ENCODE data around the gene CABYR. TPM values are rescaled to one million over a fixed set of nuclear protein-coding genes. Genes with fewer than 3 reads are reported as not detected.

CABYR gene
- total RNA-seq, 1 experiment from 2014 or later: 10.6 TPM

DNA sequence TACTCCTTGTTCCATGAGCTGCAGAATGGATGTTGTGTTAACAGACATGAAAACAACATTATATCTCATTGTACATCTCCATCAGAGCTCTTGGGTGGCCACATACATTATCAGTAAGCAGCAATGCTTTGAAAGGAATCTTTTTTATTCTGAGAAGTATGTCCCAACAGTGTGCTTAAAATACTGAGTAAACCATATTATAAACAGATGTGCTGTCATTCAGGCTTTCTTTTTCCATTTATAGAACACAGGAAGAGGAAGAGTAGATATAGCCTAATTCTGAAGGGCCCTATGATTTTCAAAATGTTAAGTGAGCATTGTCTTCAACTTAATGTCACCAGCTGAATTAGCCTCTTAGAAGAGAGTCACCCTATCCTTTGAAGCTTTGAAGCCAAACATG is 44.3 kb upstream of the CABYR start:
- no peak for TF ChIP-seq CTCF (IDR thresholded peaks at IDR 0.05; ENCODE audit: unreplicated experiment)
- Mint-ChIP-seq H3K9me3 (ENCODE audit: low read depth, unreplicated experiment) (peaks cover 2% of the 10 kb centered on the region), H3K36me3 (ENCODE audit: insufficient read depth, unreplicated experiment) (no peaks in the 10 kb centered on the region), H3K4me1 (ENCODE audit: low read depth, unreplicated experiment) (no peaks in the 10 kb centered on the region), H3K4me3 (ENCODE audit: low read depth, unreplicated experiment) (no peak overlapping the region), H3K27ac (ENCODE audit: unreplicated experiment) (no peak overlapping the region), H3K27me3 (ENCODE audit: unreplicated experiment) (no peaks in the 10 kb centered on the region)
- CTCF ChIA-PET: no interaction called here
- intact Hi-C loops (cut with micrococcal nuclease; ENCODE audit: unreplicated experiment): no loop called here
- BruUV-seq (replicated peaks): no TSS peak
- no peak for DNase-seq

- BruUV-seq (replicated peaks): no TSS peak
- Mint-ChIP-seq H3K27ac (ENCODE audit: unreplicated experiment) (no peak overlapping the region), H3K27me3 (ENCODE audit: unreplicated experiment) (no peaks in the 10 kb centered on the region), H3K4me1 (ENCODE audit: low read depth, unreplicated experiment) (no peaks in the 10 kb centered on the region), H3K9me3 (ENCODE audit: low read depth, unreplicated experiment) (peaks cover 2% of the 10 kb centered on the region), H3K36me3 (ENCODE audit: insufficient read depth, unreplicated experiment) (no peaks in the 10 kb centered on the region), H3K4me3 (ENCODE audit: low read depth, unreplicated experiment) (no peak overlapping the region)
- CTCF ChIA-PET: no interaction called here
- DNase-seq: no peak
- intact Hi-C loops (cut with micrococcal nuclease; ENCODE audit: unreplicated experiment): no loop called here
- no peak for TF ChIP-seq CTCF (IDR thresholded peaks at IDR 0.05; ENCODE audit: unreplicated experiment)
These were observed 42.9 kb upstream of the CABYR start for GRCh38 chr18:24095976-24096375.

- DNase-seq: no peak
- H3K9me3 Mint-ChIP-seq (ENCODE audit: low read depth, unreplicated experiment): no peaks in the 10 kb centered on the region
- intact Hi-C loops (cut with micrococcal nuclease; ENCODE audit: unreplicated experiment): no loop called here
- no TSS peak for BruUV-seq (replicated peaks)
- no peaks in the 10 kb centered on the region for H3K4me1 Mint-ChIP-seq (ENCODE audit: low read depth, unreplicated experiment)
- no peaks in the 10 kb centered on the region for H3K36me3 Mint-ChIP-seq (ENCODE audit: insufficient read depth, unreplicated experiment)
- no peak for TF ChIP-seq CTCF (IDR thresholded peaks at IDR 0.05; ENCODE audit: unreplicated experiment)
- H3K4me3 Mint-ChIP-seq (ENCODE audit: low read depth, unreplicated experiment): no peak overlapping the region
- no peak overlapping the region for H3K27ac Mint-ChIP-seq (ENCODE audit: unreplicated experiment)
- CTCF ChIA-PET: no interaction called here
- no peaks in the 10 kb centered on the region for H3K27me3 Mint-ChIP-seq (ENCODE audit: unreplicated experiment)
These were observed 35.4 kb upstream of the CABYR start for GRCh38 chr18:24103320-24104021.

- H3K9me3 Mint-ChIP-seq (ENCODE audit: low read depth, unreplicated experiment): no peaks in the 10 kb centered on the region
- no peaks in the 10 kb centered on the region for H3K36me3 Mint-ChIP-seq (ENCODE audit: insufficient read depth, unreplicated experiment)
- no peaks in the 10 kb centered on the region for H3K4me1 Mint-ChIP-seq (ENCODE audit: low read depth, unreplicated experiment)
- no peaks in the 10 kb centered on the region for H3K27me3 Mint-ChIP-seq (ENCODE audit: unreplicated experiment)
- BruUV-seq (replicated peaks): no TSS peak
- intact Hi-C loops (cut with micrococcal nuclease; ENCODE audit: unreplicated experiment): no loop called here
- no peak for DNase-seq
- CTCF ChIA-PET: interaction anchor here (0.5 kb wide), 1 partner anchor 14 kb away, joined by 3 read pairs; no protein-coding TSS in a partner anchor
- H3K27ac Mint-ChIP-seq (ENCODE audit: unreplicated experiment): no peak overlapping the region
- no peak overlapping the region for H3K4me3 Mint-ChIP-seq (ENCODE audit: low read depth, unreplicated experiment)
- no peak for TF ChIP-seq CTCF (IDR thresholded peaks at IDR 0.05; ENCODE audit: unreplicated experiment)
These were observed 34.4 kb upstream of the CABYR start for GRCh38 chr18:24104486-24104885.
